ENCODE results near the gene LCOR.

LCOR gene

DNA sequence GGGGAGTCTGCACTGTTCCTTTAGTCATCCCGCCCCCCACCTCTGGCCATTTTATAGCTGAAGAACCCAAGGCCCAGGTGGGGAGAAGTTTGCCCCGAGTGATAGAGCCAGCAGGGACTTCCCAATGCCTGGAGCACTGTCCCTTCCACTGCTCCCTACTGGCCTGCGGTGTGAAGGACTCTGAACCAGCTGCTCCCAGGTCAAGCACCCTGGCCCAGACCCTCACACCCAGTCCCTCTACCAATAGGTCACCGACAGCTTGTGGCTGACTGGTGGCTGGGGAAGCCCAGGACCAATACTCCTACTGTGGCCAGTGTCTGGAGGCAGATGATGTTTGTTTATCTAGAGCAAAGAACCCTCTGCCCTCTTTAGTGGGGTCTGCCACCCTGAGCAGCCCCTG lies 167.9 kb downstream of the LCOR start:
- peak overlapping the region; percentile 15 for H3K27ac ChIP-seq
- TF ChIP-seq, protein P1, sequence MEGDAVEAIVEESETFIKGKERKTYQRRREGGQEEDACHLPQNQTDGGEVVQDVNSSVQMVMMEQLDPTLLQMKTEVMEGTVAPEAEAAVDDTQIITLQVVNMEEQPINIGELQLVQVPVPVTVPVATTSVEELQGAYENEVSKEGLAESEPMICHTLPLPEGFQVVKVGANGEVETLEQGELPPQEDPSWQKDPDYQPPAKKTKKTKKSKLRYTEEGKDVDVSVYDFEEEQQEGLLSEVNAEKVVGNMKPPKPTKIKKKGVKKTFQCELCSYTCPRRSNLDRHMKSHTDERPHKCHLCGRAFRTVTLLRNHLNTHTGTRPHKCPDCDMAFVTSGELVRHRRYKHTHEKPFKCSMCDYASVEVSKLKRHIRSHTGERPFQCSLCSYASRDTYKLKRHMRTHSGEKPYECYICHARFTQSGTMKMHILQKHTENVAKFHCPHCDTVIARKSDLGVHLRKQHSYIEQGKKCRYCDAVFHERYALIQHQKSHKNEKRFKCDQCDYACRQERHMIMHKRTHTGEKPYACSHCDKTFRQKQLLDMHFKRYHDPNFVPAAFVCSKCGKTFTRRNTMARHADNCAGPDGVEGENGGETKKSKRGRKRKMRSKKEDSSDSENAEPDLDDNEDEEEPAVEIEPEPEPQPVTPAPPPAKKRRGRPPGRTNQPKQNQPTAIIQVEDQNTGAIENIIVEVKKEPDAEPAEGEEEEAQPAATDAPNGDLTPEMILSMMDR (conservative IDR thresholded peaks at IDR 0.05) = no peak
- TF ChIP-seq ZFX (IDR thresholded peaks at IDR 0.05) = no peak

DNA sequence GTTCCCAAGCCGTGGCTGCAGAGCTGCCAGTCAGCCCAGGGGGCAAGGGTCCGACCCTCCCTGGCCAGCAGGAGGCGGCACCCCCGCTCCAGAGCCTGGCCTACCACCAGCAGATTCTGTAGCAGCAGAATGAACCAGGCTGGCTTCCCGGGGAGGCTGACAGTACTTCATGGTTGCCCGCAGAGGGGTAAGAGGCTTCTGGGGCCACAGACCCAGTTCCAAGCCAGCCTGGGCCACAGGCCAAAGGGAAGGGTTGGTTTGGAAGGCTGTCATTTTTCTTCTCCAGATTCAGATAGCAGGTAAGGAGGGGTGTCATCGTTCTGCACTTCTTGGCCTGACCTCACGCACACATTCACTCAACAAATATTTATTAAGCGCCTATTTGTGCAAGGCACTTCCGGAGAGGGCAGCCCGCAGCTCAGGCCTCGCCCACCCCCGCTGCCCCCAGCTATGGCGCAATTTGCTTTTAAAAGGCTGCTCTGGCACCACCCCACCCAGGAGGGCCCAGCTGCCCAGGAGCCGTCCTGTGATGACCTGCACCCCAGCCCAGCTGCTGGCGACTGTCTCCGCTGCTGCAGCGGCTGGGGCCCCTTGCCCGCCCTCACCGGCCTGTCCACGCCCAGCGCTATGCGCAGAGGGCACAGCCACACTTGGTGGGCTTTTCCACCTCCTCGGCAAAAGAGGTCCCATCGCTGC lies 168.5 kb downstream of the LCOR start:
- TF ChIP-seq ZFX (IDR thresholded peaks at IDR 0.05) = no peak
- TF ChIP-seq, protein P1 (conservative IDR thresholded peaks at IDR 0.05) = no peak
- H3K27ac ChIP-seq = peak overlapping the region; percentile 15

DNA sequence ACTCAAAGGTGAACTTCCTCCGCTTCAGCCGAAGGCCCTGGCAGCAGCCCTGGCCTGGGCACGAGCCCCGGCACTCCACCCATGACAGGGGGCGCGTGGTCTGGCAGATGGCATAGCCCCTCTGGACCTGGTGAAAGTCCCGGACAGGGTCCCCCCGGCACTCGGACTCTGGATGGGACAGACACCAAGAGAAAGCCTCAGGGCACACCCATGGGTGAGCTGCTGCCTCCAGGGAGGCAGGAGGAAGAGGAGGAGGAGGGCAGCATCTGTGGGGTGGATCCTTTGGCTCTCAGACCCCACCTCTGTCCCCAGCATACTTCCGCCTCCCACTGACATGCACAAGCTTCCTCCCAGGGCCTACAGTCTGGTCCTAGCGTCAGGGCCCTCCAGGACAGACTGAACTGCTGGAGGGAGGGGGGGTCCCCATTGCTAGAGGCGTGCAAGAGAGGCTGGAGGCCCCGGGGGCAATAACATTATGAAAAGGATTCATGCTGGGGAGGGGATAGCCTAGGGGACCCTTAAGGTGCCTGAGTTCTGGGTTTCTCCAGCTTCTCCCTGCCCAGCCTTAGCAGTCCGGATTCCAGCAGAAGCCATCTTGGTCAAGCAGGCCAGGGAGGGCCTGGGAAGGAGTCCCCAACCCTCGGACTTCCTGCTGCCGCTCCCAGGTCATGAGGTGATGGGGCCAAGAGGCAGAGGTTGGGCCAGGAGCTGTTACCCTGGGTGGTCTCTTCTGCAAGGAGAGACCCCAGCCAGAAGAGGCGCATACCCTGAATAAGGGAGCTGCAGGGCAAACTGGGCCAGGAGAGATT lies 169.3 kb downstream of the LCOR start:
- peak overlapping the region; percentile 15; the same call in 1 of the 2 replicates for H3K27ac ChIP-seq
- TF ChIP-seq ZFX (IDR thresholded peaks at IDR 0.05) = no peak
- TF ChIP-seq, protein P1 (conservative IDR thresholded peaks at IDR 0.05) = no peak

DNA sequence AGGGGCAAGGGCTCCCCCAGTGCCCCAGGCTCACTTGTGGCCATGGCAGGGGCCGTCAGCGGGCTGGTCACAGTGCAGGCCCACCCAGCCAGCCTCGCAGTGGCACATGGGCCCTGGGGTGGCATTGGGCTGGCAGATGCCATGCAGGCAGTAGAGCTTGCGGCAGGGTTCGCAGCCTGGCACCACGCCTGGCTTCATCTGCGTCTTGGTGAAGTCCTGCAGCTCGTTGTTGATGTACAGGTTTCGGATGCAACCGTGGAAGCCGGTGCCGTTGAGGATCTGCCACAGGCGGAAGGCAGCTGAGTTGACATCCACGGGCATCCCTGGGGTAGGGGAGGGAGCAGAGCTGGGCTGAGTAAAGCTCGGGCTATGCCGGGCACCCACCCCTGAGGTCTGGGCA lies 170.6 kb downstream of the LCOR start:
- TF ChIP-seq, protein P1 (conservative IDR thresholded peaks at IDR 0.05) = no peak
- no peak for TF ChIP-seq ZFX (IDR thresholded peaks at IDR 0.05)
- no peak overlapping the region for H3K27ac ChIP-seq

DNA sequence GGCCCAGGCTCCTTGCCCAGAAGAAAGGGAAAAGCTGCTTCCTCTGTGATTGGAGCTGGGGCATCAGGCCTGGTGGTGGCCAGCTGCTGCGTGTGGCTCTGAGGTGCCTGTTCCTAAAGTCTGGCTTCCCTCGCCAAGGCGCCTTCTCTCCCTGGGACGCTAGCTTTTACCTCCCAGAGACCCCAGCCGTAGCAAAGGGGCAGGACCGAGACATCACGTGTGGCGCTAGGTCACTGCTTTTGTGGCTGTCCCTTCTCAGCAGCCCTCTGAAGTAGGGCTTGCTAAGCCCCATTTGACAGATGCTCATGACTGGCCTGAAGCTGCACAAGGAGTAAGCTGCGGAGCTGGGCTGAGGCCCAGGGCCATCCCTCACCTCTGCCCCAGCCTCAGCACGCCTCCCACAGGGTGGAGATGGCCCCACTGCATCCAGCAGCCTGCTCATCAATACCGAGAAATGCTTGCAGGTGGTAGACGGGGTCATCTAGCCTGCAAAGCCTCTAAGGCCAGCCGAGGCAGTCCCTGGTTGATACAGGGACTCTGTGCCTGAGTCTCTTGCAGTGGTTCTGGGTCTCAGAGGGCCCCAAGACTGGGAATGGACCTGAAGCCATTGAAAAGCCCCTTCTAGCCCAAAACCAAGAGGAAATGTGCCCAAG lies 171.2 kb downstream of the LCOR start:
- TF ChIP-seq ZFX (IDR thresholded peaks at IDR 0.05) = no peak
- TF ChIP-seq, protein P1 (conservative IDR thresholded peaks at IDR 0.05) = no peak
- no peak overlapping the region for H3K27ac ChIP-seq

DNA sequence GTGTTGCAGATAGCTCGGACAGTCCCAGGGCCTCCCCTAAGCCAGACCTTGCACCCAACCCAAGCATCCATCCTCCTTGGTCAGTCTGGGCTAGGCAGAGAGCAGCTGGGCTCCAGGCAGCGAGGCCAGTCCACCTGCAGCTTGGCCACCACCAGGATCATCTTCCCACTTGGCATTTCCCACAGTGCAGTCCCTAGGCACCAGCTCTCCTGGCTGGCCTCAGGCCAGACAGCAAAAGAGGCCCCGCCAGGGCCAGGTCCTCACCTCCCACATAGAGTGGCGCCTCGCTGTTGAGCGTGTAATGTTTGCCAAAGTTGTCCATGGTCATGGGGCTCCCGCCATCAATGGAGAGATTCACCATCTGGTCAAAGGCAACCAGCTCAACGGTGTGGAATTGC lies 171.7 kb downstream of the LCOR start:
- no peak overlapping the region for H3K27ac ChIP-seq
- TF ChIP-seq, protein P1 (conservative IDR thresholded peaks at IDR 0.05) = no peak
- no peak for TF ChIP-seq ZFX (IDR thresholded peaks at IDR 0.05)

DNA sequence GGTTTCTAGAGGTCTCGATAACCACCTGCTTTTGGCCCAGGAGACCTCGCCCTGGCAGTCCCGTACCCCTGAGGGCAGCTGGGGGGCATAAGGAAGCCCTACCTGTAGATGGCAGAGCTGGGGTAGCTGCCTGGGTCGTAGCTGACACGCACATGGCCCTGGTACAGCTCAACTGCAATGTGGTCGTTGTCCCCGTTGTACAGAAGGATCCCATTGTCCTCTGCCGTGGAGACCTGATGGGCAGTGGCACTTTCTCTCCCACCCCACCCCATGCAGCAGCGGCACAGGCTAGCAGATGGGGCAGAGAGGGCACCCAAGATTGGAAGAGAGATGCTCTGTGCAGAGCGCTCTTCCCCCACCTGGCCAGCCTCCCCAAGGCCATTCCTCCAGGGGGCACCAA lies 172.5 kb downstream of the LCOR start:
- no peak overlapping the region for H3K27ac ChIP-seq
- TF ChIP-seq, protein P1 (conservative IDR thresholded peaks at IDR 0.05) = no peak
- TF ChIP-seq ZFX (IDR thresholded peaks at IDR 0.05) = no peak
